HG03342 (cell line): ENCODE data around the gene NSMCE1.
"Not testable (repeated sequence)": the region's sequence is repeated elsewhere in the genome, so short reads cannot be mapped to it uniquely, and the experiment has no call there.

Experiments
- ATAC-seq: cut with Tn5 transposase; IDR thresholded peaks from one replicate; pipeline ENCODE4 v1.9.1; 2021; ENCODE audit warnings: mild to moderate bottlenecking, moderate library complexity; ENCODE audit not compliant: unreplicated experiment

Gene NSMCE1

DNA sequence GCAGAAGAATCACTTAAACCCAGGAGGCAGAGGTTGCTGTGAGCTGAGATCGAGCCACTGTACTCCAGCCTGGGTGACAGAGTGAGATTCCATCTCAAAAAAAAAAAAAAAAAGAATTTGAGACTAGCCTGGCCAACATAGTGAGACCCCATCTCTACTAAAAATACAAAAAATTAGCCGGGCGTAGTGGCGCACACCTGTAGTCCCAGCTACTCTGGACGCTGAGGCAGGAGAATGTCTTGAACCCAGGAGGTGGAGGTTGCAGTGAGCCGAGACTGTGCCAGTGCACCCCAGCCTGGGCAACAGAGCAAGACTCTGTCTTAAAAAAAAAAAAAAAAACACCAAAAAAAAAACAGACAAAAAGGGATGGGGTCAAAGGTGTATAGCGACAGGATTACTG lies 4.1 kb upstream of the NSMCE1 start:
- ATAC-seq, result not testable (repeated sequence)

DNA sequence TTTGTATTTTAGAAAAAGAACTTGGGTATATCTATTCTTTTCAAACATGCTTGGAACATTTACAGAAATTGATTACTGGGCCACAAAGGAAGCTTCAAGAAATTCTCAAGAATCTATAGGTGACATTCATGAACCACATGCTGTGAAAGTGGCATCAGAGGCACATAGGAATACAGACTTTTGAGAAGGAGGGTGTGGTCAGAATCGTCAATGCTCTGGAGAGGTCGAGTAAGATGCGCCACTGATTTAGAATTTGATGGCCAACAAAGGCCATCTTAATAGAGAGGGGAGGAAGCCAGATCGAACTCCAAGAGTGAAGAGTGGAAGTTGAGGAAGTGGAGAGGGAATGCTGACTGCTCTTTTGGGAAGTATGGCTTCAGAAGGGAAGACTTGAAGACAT lies 3.5 kb upstream of the NSMCE1 start:
- no peak for ATAC-seq

DNA sequence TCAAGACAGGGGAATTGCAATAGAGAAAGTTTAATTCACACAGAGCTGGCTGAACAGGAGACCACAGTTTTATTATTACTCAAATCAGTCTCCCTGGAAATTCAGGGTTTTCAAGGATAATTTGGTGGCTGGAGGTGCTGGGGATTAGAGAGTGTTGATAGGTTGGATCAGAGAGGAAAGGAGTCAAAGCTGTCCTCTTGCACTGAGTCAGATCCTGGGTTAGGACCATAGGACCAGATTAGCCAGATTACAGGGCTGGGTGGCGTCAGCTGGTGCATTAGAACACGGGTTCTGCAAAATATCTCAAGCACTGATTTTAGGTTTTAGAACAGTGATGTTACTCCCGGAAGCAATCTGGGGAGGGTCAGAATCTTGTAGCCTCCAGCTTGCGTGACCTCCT lies 1.8 kb upstream of the NSMCE1 start:
- no peak for ATAC-seq

DNA sequence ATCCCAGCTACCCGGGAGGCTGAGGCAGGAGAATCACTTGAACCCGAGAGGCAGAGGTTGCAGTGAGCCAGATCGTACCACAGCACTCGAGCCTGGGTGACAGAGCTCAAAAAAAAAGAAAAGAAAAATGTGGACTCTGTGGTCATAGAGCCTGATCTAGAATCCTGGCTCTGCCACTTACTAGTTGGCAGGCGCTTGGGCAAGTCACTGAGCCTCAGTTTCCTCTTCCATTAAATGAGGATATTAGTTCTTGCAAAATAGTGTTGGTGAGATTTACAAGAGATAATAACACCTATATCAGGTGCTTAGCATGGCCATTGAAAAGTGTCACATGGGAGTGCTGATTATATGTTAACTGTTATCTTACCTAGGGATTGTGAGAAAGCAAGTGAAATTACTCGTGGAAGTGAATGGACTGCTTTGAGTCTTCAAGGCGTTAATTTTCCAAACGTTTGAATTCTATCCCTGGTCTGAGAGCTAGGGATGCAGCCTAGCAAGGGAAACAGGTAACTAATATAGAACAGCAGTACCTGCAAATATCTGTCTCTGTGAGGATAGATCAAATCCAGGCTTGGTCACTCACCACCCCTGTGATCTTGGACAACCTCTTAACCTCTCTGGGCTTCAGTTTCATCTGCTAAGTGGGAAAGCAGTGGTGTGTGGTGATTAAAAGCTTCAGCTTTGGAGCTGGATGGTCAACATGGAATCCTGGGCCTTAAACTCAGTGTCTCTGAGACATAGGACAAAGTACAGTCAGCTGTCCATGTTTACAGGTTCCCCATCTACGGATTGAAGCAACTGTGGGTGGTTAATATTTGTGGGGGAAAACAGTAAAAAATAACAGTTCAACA lies 953 bp upstream of the NSMCE1 start:
- no peak for ATAC-seq

DNA sequence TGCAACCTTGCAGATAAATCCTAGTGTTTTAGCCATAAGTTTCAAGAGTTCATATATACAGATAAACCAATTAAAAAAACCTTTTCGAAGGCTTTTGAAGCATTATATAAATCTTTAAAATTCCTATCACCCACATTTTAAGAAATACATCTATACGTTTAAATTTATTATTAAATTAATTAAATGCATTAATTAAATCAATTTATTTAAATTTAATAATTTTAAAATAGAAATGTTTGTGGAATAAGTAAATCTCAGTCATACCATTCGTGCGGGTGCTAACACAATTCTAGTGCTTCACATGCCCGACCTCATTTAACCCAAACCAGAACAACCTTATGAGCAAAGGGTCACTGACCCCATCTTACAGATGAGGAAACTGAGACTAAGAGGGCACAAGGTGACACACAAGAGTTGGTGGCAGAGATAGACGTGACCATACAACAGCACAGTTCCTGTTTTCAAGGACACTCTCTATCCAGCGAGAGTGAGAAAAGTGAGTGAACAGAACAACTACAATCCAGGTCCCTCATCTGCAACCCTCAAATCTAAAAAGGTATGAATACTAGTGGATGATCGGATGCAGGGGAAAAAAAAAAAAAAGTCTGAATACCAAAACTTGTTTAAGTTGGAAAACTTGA lies 1.4 kb downstream of the NSMCE1 start:
- no peak for ATAC-seq

DNA sequence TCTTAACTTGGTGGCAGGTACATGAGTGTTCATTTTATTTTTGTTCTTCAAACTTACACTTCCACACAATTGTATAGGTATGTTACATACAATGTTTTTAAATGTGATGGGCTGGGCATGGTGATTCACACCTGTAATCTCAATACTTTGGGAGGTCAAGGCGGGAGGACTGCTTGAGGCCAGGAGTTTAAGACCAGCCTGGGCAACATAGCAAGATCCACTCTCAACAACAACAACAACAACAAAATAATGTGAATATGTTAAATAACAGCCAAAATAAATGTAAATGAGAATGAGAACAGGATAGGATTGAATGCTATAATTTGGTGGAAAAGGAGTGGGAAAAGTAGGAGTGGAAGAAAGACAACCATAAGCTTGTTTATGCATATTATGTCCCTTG lies 2.6 kb downstream of the NSMCE1 start:
- ATAC-seq, result no peak

DNA sequence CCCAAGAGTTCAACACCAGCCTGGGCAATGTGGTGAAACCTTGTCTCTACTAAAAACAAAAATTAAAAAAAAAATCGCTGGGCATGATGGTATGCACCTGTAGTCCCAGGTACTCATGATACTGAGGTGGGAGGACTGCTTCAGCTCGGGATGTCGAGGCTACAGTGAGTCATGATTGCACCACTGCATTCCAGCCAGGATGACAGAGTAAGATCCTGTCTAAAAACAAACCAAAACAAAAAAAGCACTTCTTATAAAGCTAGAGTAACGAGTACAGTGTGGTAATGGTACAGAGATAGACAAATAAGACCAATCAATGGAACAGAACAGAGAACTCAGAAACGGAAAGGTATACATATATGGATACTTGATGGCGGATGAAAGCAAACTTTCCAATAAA lies 4.4 kb downstream of the NSMCE1 start:
- no peak for ATAC-seq

DNA sequence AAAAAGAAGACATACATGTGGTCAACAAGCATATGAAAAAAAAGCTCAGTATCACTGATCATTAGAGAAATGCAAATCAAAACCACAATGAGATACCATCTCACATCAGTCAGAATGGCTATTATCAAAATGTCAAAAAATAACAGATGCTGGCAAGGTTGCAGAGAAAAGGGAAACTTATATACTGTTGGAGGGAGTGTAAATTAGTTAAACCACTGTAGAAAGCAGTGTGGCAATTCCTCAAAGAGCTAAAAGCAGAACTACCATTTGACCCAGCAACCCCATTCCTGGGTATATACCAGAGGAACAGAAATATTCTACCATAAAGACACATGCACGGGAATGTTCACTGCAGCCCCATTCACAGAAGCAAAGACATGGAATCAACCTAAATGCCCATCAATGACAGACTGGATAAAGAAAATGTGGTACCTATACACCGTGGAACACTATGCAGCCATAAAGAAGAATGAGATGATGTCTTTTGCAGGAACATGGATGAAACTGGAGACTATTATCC lies 5.6 kb downstream of the NSMCE1 start:
- ATAC-seq, result not testable (repeated sequence)

DNA sequence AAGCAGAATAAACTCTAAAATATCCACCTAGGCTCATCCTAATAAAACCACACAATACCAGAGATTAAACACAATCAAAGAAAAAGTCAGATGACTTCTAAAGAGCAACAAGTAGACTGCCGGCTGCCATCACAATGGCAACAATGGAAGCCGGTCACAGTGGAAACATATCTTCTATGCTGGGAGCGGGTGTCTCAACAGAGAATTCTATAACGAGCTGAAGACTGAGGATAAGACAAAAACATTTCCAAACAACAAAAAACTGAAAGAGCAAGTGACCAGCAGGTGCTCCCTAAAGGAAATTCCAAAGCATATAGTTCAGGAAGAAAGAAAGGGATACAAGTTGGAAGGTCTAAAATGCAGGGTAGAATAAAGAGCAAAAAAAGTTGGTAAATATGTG lies 8.9 kb downstream of the NSMCE1 start:
- no peak for ATAC-seq

DNA sequence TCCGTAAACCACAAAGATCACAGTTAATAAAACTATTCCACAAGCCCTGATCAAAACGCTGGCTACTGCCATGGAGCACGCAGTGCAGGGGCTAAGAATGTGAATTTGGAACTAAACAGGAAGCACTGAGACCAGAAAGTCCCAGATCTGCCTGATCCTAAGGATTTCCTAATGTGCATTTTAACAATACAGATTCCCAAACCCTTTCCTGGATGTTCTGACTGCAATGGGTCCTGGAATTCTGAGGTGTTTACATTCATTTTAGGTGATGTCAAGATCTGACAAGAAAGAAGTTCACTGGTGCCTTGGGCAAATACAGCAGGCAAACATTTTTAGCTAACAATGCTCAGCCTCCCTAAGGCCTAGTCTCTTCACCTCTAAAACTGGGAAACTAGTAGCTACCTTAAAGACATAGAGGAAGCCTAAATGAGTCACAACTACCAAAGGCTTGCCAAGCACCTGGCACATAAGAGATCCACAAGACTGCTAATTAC lies 10.3 kb downstream of the NSMCE1 start:
- ATAC-seq, result no peak

DNA sequence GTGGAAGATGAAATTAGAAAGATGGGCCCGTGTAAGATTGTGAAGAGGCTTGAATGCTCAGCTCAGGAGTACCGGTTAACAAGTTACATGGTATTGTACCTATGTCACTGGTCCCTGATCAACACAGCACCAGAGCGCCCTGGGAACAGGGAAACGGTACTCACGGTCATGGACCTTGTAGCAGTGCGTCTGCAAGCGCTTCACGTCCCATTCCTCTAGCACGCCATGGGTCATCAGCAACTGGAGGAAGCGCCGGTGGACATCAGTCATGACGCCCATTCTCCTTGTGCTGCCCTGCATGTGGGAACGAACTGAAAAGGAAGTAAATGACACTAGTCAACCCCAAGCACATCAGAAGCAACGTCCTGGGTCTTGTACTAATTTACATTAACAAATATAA lies 11.3 kb downstream of the NSMCE1 start:
- ATAC-seq, result no peak

DNA sequence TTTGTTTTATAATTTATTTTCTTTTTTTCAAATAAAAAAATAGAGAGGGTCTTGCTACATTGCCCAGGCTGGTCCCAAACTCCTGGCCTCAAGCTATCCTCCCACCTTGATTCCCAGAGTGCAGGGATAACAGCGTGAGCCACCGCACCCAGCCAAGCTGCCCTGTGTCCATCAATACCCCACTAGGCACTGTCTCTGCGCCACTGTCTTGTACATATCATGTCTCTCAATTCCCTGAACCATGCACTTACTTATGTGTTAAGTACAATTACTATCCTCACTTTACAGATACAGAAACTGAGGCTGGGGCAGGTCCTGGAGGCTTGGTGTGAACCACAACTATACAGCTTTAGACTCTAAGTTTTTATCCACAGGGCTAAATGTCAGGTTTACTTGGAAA lies 11.7 kb downstream of the NSMCE1 start:
- ATAC-seq, result no peak

DNA sequence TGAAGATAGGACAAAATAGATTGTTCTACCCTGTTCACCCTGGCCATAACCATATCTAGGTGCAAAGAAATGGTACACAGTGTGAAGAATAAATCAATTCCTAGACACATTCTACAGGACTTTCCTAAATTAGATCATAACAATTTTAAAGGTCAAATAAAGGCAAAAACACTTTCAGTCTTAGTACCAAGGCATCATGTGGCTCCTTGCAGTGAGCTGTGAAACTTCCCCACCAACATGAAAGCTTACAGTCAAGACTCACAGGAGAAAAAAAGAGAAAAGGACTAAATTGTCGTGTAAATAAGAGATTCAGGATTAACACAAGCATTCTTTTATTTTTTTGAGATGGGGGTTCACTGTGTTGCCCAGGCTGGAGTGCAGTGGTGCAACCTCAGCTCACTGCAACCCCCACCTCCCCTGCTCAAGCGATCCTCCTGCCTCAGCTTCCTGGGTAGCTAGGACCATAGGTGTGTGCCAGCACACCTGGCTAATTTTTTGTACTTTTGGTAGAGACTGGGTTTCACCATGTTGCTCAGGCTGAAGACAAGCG lies 14.2 kb downstream of the NSMCE1 start:
- ATAC-seq, result peak; percentile 60

DNA sequence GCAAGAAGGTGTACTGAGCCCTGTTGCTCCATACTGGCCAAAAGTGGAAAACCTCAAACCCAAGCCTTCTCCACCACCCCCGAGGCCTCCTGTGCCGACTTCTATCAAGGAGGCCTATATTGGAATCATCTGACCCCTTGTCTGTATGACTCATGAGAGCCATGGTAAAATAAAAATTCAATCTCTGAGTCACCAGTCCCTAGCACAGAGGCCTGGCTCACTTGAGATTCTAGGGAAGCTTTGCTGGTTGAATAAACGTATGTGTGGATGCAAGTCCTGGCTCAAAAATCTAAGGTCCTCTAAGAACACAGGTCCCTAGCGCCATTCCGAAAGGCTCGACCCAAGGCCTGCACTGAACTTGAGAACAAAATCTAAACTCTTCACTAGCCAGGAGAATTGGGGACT lies 15.0 kb downstream of the NSMCE1 start:
- ATAC-seq, result no peak

DNA sequence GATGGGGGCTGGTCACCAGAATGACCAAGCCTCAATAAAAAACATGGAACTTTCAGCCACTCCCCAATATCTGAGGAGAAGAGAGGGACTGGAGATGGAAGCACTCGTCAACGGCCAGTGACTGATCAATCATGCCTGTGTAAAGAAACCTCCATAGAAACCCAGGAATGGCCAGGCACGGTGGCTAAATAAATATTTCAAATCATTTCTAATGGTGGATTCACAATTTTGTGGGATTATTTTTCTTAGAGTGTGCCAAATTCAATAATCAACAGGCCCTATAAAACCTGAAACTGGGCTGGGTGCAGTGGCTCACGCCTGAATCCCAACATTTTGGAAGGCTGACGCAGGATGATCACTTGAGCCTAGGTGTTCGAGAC lies 16.4 kb downstream of the NSMCE1 start:
- no peak for ATAC-seq

DNA sequence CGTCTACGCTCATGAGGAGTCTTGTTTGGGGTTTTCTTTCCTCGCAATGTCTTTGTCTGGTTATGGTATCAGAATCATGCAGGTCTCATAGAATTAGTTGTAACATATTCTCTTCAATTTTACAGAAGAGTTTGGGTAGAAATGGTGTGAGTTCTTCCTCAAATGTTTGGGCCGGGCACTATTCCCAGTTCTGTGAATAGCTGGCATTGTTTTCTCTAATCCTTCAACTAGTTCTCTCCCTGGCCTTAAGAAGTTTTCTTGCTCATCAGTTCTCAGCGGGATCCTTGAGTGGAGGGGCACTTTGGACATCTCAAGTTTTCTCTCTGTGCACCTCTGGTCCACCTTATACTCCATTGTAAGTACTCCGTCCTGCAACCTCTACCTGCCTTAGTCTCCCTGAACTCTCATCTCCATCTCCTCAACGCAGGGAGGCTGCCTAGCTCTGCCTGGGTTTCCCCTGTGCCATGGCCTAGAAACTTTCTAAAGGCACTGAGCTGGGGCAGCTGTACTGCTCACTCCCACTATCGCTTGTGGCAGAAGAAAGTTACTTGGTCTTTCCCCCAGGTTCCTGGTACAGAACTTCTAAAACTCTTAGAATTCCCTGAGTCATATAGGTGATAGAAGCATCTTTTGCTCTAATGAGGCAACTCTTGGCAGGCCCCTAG lies 16.9 kb downstream of the NSMCE1 start:
- ATAC-seq, result no peak

DNA sequence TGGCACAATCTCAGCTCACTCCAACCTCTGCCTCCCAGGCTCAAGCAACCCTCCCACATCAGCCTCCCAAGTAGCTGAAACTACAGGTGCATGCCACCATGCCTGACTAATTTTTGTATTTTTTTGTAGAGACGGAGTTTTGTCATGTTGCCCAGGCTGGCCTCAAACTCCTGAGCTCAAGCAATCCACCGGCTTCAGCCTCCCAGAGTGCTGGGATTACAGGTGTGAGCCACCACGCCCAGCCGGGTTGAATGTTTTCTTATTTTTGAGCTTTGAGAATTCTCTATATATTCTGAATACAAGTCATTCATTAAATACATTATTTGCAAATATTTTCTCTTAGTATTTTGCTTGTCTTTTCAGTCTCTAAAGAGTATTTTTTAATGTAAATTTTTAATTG lies 19.7 kb downstream of the NSMCE1 start:
- ATAC-seq, result not testable (repeated sequence)

DNA sequence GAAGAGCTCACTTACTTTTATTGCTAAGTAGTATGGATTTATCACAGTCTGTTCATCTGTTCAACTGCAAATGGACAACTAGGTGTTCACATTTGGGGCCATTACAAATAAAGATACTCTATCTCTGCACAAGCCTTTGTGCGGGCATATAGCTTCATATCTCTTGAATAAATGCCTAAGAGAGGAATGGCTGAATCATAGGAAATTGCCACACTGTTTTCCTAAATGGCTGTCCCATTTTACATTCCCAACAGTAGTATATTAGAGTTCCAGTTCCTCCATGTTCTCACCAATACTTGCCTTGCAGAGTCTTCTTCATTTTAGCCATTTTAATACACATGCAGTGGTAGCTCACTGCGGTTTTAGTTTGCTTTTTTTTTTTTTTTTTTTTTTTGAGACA lies 20.5 kb downstream of the NSMCE1 start:
- no peak for ATAC-seq

DNA sequence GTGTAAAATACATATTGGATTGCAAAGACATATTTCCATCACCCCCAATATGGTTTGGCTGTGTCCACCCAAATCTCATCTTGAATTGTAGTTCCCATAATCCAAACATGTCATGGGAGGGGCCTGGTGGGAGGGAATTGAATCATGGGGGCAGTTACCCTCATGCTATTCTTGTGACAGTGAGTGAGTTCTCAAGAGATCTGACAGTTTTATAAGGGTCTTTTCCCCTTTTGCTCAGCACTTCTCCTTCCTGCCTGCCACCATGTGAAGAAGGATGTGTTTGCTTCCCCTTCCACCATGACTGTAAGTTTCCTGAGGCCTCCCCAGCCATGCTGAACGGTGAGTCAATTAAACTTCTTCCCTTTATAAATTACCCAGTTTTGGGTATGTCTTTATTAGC lies 21.5 kb downstream of the NSMCE1 start:
- not testable (repeated sequence) for ATAC-seq

DNA sequence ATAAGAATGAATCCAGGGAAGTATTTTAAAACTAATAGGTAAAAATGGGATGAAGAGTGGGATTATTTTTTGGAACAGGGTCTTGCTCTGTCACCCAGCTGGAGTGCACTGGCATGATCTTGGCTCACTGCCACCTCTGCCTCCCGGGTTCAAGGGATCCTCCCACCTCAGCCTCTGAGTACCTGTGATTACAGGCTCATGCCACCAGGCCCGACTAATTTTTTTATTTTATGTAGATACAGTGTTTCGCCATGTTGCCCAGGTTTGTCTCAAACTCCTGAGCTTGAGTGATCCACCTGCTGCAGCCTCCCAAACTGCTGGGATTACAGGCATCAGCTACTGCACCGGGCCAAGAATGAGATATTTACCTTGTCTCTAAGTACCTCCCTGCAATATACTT lies 22.1 kb downstream of the NSMCE1 start:
- ATAC-seq, result no peak
